ENCODE results near the gene KCNMB2.
"Not testable (repeated sequence)": the region's sequence is repeated elsewhere in the genome, so short reads cannot be mapped to it uniquely, and the experiment has no call there.

Gene KCNMB2

DNA sequence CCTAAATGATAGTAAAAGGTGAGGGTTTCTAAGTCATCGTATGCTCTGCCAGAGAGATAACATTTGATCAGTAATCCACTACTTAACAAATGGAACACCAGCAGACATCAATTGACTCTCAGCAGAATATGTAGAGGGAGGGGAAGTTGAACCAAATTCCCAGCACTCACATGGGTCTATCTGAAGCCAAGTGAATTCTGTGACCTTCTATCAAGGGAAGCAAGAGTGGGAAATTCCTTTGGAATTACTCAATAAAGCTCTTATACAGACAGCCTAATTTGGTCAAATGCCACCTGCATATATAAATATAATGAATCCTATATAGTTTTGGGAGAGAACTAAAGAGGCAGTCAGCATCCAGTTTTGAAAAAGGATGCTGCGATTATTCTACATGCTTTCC is 15.8 kb upstream of the KCNMB2 start:
- no peak for DNase-seq

DNA sequence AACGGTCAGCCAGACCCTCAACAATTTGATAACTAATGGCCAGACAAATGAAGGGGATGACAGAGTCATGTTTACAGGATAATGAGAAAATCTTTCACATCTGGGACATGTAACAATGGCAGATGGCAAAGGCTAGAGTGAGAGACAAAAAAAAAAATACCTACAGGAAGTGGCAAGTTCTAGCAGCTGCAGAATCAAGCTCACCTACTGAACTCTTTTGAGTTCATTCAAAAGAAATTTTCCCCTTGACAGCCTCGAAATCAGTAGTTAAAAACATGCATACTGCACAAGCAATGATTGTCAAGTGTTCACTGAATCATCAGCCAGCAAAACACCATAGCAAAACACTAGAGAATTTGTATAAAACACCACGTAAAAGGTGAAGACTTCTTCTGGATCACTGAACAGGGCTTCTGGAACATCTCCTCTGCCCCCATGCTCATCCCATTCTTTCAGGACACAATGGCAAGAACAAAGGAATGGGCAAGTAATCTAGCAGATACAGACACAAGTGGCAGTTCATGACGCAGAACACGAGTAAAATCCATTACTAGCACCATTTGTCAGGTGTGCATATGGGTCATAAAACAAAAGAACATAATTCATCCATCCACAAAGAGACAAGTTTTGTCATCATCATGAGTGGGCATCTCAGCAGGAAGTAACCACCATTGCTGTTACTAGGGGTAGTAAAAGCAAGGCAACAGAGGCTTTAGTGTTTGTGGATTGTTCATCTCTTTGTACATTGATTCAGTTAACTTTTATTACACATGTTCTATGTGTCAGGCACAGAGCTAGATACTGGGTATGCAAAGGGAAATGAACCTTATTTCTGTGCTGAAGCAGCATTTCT is 13.8 kb upstream of the KCNMB2 start:
- no peak for DNase-seq

DNA sequence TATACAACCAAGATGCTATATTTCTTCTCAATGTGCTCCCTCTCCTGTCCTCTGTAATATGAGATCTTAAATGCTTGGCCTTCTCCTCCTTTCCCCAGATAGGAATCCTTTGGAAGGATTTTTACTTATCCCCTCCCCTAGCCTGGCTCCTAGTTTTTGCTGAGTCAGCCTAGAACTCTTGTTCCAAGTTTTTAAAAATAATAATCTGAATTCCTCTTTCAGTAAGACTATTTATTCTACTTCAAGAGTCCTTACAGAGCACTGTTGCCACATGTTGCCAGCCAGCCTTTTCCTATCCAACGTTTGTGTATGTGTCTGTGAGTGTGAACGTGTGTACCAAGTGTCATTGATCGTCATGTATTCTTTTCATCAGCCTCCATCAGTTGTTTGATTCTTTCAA is 11.0 kb upstream of the KCNMB2 start:
- DNase-seq = no peak

DNA sequence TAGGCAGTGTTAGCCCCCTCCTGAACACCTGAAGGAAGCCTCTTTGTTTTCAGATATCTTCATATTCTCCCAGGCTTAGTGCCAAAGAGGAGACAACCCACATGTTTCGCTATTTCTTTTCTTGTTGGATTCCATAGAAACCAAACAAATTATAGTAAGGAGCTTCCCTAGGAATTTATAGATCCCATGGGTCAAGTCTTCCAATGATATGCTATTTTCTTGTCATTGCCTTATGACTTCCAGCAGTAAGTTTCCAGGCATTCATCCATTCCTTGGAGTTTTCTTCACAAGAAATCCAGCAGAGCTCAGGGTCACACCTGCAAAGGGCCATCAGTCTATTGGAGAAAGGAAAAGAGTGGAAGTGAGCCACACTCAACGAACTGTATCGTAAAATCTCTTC is 9.9 kb upstream of the KCNMB2 start:
- no peak for DNase-seq

DNA sequence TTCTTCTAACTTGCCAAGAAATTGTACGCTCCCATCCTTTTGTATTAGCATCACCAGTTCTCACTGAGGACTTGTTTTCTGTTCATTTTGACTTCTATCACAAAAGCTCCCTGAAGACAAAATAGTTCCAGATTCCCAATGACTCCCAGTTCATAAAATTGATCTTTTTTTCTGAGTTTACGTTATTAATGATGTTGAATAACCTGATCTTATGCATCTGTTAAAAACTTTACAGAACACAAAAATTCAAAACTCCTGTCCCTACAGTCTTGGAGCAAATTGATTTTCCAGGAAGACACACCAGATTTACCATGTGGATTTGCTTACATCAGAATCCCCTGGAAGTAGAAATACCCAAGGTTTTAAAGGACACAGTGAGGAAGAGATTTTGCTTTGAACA is 8.3 kb upstream of the KCNMB2 start:
- DNase-seq = no peak

DNA sequence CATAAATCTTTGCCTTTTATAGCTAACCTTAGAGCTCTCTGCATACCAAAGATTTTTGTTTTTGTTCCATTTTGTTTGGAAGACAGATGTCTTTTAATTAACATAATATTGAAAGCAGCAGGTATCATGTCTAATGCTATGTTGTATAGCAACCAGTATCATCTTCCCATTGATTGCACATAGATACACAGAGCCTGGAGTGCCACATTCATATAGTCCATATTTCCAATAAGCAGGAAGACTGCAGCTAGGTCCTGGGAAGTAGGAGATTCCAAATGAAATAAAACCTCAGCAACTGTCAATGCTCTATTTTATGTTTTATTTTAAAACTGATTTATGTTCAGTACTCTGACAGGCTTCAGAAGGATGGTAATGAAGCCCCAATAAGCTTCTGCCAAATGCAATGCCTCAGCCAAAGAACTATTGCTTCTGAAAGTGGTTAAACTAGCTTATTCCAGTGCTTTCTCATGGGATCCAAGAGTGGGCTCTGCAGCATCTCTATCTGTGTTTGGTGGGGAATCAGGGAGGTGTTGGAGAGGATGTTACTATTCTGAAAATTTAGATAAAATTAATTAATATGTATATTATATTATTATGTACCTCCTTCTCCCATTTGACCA is 6.5 kb upstream of the KCNMB2 start:
- no peak for DNase-seq

DNA sequence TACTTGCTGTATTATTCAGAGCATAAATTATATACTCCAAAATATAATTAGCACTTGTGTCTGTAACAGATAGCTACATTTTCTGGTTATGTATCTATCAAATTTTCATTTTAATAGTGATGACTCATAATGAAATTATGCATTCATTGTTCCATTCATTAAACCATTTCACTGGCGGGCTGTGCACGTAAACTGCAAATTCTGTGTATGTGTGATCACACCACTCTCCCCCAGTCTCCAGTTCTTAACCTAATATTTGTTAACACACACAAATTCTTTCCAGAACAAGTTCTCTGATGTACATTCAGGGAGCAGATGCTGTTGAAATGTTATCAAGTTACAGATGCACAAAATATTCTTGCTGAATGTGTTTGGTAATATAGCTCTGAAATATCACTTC is 3.8 kb upstream of the KCNMB2 start:
- DNase-seq = no peak

DNA sequence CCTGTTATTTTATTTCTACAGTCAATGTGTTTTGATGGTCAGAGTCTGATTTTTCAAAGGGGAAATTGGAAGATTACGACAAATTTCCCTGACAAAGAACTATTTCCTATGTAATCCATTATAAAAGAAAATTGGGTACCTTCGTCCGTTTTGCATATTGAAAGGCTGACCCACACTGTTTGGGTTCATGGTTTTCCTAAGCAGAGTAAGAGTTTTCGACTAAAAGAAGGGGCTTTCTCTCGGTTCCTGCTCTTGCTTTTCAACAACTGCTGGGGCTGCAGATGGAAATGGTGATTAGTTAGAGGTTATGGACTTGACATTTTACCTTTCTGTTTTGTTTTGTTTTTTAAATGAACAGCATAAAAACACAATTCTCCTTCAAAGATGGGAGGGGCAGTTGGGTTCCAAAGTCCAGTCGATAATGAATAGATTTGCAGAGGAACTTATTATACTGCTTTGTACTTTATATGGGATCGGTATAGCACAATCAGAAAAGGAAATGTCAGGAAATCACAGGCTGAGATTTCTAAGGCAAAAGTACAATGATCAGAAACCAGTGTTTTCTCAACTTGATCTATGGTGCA is 978 bp downstream of the KCNMB2 start:
- DNase-seq = no peak

DNA sequence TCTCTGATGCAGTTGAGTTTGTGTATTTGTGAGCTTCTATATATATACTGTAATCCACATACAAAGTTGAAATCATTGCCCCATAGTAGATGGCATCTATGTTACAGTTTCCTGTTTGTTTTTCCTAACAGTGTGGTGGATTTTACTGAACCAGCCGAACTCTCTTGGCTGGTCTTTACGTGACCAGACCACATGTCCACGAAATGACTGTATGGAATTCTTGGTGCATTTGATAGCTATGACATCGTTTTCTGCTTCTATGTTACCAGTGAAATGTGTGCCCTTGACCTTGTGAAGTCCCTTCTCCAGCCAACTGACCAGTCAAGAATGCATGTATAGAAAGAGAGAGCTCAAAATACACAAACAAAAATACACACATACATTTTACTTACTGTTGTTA is 1.8 kb downstream of the KCNMB2 start:
- no peak for DNase-seq

DNA sequence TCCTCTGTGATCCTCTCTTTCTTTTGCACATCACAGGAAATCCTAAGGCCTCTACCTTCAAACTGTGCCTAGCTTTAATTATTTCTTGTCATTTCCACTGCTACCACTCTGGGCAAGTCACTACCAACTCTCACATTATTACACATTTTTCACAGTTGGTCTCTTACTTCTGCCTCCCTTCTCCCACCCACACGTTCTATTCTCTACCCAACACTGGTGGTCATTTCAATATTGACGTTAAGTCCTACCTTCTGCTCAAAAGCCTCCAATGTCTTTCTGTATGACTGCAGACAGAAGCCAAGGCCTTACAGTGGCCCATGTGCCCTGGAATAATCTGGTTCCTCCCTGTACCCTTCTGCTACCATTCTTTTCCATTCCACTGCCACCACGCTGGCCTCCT is 3.9 kb downstream of the KCNMB2 start:
- no peak for DNase-seq

DNA sequence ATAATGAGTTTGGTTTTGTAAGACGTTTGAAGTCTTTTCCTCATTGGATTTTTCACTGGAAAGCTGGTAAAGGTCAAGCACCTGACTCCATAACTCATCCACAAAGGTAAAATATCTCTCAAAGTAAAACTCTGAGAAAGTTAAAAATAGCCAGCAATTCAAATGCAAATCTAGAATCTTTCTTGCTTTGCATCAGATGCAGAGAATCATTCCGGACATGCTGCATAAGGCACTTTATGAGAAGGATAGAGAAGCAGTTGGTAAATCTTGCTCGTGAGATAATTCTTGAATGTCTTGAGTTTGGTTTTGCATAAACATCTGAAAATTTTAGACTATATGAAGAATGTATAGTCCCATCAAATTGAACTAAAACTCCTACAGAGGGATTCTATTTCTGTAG is 9.1 kb downstream of the KCNMB2 start:
- no peak for DNase-seq

DNA sequence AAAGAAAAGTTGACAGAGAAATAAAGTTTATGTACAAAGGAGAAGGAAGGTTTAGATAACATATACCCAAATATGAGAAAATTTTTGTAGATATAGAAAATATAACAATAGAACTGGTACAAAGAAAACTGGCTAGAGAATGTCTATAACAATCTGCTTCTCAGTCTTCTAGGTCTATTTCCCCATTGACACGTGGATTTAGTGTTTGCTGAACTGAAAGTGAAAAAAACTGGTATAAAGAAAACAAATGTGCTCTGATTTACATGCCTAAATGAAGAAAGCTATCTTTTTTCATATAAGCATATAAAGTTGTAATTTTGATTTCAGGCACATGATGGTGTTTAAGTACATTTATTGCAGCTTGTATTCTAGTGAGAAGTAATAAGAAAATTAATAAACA is 9.8 kb downstream of the KCNMB2 start:
- DNase-seq = peak; percentile 17

DNA sequence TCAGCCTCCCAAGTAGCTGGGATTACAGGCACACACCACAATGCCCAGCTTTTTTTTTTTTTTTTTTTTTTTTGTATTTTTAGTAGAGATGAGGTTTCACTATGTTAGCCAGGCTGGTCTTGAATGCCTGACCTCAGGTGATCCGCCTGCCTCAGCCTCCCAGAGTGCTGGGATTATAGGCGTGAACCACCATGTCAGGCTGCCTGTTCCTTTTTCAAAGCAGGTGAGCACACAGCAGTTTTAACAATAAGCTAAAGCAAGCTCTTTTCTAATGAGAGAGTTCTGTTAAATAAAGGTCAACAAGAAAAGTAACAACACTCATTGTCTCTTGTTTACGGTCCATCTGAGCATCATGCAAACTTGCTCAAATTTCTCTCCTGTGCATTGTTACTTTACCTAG is 13.2 kb downstream of the KCNMB2 start:
- not testable (repeated sequence) for DNase-seq

DNA sequence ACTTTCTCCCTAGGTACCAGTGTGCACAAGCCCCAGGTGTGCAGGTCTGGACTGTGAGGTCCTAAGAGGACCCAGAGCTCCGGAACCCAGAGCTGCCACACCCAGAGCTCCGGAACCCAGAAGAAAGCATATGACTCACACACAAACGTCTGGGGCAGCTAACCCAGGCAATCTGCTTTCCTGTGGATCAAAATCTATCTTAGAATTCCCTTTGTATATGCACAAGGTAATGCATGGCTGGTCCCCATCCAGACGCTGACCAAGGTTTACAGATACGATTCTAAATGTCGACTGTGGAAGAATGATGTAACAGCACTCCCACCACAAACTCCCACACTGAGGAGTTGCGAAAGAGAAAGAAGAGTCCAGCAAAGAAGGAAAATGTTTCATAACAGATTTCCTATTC is 15.7 kb downstream of the KCNMB2 start:
- DNase-seq = peak; percentile 68

DNA sequence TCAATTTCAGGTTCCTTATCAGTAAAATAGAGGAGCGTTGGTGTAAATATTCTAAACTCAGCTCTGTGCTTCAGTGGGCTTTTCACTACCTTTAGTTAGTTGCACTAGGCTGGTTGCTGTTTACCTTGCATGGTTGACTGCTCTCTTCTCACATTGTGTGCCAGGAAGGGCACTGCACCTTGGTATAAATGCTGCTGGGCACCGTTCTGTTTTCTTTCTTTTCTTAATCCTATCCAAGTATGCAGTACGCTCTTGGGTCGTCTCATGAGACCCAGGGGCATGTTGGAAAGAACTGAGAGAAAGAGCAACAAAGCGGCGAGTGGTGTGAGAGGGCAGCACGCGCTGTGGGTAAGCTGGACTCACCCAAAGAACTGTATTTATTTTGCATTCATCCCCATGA is 22.4 kb downstream of the KCNMB2 start:
- DNase-seq = no peak

DNA sequence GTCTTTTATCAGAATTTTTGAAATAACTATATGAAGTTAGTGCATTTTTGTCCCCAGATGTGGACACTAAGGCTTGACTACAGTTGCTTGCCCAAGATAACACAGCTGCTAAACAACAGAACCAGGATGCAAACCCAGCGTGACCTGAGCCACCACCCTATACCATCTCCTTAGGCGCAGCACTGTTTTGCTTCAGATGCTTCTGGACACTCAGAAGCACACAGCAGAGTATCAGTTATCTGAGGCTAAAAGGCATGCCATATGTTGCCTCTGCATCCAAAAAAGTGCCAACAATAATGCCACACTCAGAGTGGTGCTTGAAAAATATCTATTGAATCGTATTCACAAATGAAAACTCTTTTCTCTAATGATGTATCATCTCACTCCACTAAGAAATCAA is 24.5 kb downstream of the KCNMB2 start:
- DNase-seq = no peak

DNA sequence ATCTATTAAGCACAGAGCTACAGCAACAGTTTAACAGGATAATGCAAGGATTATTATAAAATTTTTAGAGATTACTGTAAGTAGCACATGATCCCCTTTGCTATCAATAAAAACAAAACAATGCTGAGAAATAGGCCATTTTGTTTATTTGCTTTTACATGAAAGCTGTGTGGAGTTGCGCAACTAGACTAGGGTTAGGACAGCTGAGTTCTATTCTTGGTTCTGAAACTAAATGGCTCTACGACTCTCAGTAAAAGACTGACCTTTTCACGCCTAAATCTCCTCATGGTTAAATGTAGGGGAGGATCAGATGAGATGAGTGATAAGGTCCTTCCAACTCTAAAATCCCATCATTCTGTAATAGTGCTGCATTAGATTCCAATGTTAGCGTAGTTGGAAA is 25.0 kb downstream of the KCNMB2 start:
- no peak for DNase-seq

DNA sequence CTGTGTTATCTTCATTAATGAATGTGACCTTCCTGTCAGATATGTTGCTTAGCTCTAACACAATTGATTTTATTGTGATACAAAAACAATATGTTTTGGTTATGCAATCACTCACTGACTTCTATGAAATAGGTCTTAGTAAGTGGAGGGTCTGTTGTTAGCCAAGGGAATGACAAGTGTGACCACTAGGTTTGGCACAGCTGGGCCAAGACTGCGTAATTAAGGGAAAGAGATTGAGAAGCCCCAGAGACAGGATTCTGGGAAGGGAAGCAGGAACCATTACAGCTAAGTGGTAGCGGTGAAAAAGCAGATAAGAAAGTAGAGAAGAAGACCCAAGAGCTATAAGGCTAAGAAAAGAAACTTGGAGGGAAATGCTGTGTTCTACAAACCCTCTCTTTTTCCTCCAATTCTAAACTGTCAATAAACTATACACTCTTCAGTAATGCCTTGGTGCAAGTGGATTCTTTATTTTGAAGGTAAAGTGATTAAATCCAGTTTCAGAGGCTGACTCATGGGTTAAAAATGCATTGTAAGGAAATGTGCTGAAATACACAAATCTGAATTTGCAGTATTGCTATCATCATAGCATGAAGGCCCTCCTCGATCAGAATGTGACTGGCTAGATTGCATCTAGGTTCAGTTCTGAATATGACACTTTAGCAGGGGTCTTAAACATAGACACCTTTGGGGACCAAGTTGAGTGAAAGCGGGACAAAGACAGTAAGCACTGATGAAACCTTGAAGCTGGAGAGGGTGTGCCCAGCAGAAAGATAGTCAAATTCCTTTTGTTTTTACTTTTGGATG is 26.1 kb downstream of the KCNMB2 start:
- DNase-seq = no peak

DNA sequence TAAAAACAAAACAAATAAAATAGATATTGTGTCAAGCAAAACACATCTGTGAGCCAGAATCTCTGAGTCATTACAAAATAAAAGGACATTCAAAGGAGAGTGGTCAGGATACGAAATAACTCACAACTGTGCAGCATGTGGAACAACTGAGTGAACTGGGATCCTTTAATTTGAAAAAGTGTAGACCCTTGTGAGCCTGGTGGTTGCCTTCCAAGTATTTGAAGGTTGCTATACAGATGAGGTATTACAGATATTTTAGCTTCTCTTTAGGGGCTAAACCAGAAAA is 26.7 kb downstream of the KCNMB2 start:
- DNase-seq = no peak

DNA sequence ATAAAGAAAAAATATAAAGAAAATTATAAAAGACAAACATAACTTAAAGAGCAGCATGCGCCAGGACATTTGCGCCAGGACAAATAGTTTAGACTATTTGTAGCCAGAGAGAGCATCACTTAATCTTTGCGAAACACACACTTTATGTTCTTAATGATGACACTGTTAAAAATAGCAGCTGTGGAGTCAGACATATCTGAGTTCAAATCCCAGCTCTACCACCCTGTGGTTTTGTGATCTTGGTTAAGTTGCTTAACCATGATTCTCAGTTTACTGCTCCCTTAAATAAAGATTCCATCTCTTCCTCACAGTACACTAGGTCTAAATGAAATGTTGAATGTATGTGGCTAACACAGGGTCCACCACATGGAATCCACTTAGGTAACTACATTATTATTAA is 31.4 kb downstream of the KCNMB2 start:
- no peak for DNase-seq

DNA sequence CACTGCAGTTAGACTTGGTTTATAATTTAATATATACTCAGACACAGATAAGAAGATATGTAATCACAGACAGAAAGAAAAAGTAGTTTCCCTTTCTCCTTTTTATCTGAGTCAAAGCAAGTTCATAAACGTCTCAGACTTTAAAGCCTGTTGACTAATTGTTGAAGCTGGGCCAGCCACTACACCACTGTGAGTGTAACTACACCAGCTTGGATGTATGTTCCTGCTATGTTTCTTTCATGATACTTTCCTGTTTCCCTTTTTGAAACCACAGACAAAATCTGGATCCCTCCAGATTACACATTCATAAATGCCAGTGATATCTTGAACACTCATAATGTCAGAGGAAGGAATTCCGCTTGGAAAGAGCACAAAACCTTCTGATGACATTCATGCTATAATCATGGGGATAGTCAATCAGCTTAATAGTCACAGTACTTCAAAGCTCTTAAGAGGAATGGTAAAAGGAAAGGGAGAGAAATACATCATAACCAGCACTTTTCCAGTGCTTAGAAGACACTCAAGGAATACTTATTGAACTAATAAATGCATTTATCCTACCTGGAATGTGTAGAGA is 32.0 kb downstream of the KCNMB2 start:
- DNase-seq = no peak

DNA sequence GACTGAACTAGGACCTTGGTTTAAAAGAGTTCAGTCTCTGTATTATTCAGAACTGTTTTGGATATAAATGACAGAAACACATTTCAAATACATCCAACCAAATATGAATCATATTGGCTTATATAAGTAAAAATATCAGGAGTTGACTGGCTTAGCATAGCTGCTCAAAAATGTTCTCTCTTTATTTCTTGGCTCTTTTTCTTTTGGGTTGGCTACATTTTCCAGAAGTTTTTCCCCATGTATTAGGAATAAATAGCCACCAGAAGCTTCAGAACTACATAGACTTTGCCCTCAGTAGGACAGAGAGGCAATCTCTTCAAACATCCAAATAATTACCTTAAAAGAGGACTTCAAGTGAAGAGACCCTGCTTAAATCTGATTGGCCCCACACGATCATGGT is 32.7 kb downstream of the KCNMB2 start:
- no peak for DNase-seq

DNA sequence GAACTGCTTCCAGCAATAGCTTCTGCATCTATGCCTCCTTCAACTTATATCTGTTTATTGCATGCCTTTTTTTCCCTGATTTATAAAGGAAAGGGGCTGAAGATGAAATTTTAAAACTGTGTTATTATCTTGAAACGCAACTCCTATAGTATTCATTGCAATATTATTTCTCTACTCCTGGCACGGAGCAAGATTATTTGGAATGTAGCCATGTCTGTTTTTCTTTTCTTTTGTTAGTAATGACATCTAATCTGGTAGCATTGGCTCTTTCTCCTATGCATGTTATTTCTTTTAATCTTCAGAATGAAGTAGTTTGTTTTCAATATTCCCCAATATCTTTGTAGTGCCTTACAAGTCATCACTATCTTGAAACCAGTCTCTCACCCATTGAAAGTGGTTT is 33.6 kb downstream of the KCNMB2 start:
- no peak for DNase-seq

Data from inflammatory macrophage treated with lipopolysaccharide for 4 hours (primary cell).